Aorta (tissue), 5 donors: ENCODE data around the gene NR1I3. TPM values are rescaled to one million over a fixed set of nuclear protein-coding genes. Genes with fewer than 3 reads are reported as not detected.
A peak's percentile ranks its signal among the peaks of the same experiment; 100 is the strongest.
"Not testable (repeated sequence)": the region's sequence is repeated elsewhere in the genome, so short reads cannot be mapped to it uniquely, and the experiment has no call there.

Experiments
- ATAC-seq: fragments of 200-7000 bp; cut with Tn5 transposase; one replicate; pipeline ENCODE4 v1.9.1; 2022; ENCODE audit warnings: moderate library complexity; ENCODE audit not compliant: low FRiP score
- DNase-seq, 2 donors: peaks; one replicate each; pipeline ENCODE4 v3.0.0-alpha.2; 2020
- H3K27ac ChIP-seq, 2 donors: one replicate each; pipeline ENCODE4 v1.5.1; 2013; ENCODE audit warnings: low read length in 2 of 2, mild to moderate bottlenecking in 2 of 2, moderate library complexity in 2 of 2, control low read depth in 1 of 2, inconsistent platforms in 1 of 2, low read depth in 1 of 2
- H3K27me3 ChIP-seq, 2 donors: one replicate each; pipeline ENCODE4 v1.6.1; 2013; ENCODE audit warnings: control low read depth in 1 of 2, low read length in 1 of 2, mild to moderate bottlenecking in 1 of 2, moderate library complexity in 1 of 2; ENCODE audit not compliant: insufficient read depth in 2 of 2, control insufficient read depth in 1 of 2
- H3K36me3 ChIP-seq, 2 donors: one replicate each; pipeline ENCODE4 v1.6.1; 2013; ENCODE audit warnings: control low read depth in 1 of 2, low read length in 1 of 2, mild to moderate bottlenecking in 1 of 2; ENCODE audit not compliant: insufficient read depth in 2 of 2, control insufficient read depth in 1 of 2
- H3K4me1 ChIP-seq, 2 donors: one replicate each; pipeline ENCODE4 v1.6.1; 2013; ENCODE audit warnings: low read length in 2 of 2, control low read depth in 1 of 2, mild to moderate bottlenecking in 1 of 2, moderate library complexity in 1 of 2; ENCODE audit not compliant: insufficient read depth in 2 of 2, control insufficient read depth in 1 of 2
- H3K4me3 ChIP-seq, 2 donors: one replicate each; pipeline ENCODE4 v1.5.1; 2013; ENCODE audit warnings: low read length in 2 of 2, control low read depth in 1 of 2, mild to moderate bottlenecking in 1 of 2
- H3K9me3 ChIP-seq: one replicate; pipeline ENCODE4 v1.6.1; 2013; ENCODE audit warnings: mild to moderate bottlenecking, low read length; ENCODE audit not compliant: control insufficient read depth
- WGBS, 2 donors: extraction: QIAGEN DNeasy Blood & Tissue Kit; methylation state at CpG; one replicate each; pipeline ENCODE4 v1.1.7; 2013; 5-methylcytosine and 5-hydroxymethylcytosine counted together
- intact Hi-C, 2 donors: fragments of 100-400 bp; cut with DNase I; formaldehyde crosslinking; loops; one replicate each; pipeline versions ENCODE4 v1.14.2 to v1.15.0; 2022
- polyA plus RNA-seq, 2 donors: library from polyadenylated mRNA; stranded (reverse); fragments of 200-250 nt; gene quantifications; one replicate each; pipeline ENCODE4 v1.2.3, GENCODE V29; 2013
- total RNA-seq, 2 donors: library from RNA; stranded (reverse); fragmentation: NEBNext Ultra II Directional; extraction: Animal tissue kit (Norgen Biotek cat#: 25700); gene quantifications; one replicate each; pipeline ENCODE4 v1.2.1, GENCODE V29; 2021
- donor health status: healthy with polysubstance abuse.
- donor health status: Bipolar disorder and iron deficiency.
- donor health status: DM: no; HTN: no; CAD: no.
- donor health status: DM: no; HTN: no; CAD: no.
- donor health status: DM: yes; HTN: yes; CAD: no.

Gene NR1I3
- total and polyA plus RNA-seq, 4 donors = not detected

DNA sequence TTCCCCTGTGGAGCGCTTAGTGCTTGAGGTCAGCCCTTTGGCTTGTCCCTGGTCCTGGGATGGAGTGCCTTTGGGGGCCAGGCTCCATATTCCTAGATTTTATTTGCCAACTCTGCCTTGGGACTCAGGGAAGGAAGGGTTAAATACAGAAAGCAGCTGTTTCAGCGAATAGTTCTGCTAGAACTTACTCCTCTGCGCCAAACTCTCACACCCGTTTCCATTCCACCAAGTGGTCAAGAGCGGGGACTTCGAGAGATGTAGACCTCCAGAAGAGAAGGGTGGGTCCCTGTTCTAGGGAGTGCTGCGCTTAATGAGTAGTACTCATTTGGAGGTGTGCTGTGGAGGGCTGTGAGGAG is 12.8 kb downstream of the NR1I3 start:
- intact Hi-C loops = loop anchor here (5.0 kb wide), 2 partner anchors 87 to 142 kb away; partner anchors contain the start of genes CFAP126 (in 2 of the 2) and SDHC (in 1 of the 2)
- ATAC-seq (no peak), DNase-seq (peak in 1 of 2 donors; percentile 15)
- Histone ChIP-seq H3K9me3 (no peaks in the 10 kb centered on the region), H3K27ac (no peak overlapping the region), H3K4me1 (no peaks in the 10 kb centered on the region), H3K36me3 (peaks cover 0 to 2% of the 10 kb centered on the region in 2 donors), H3K4me3 (no peak overlapping the region), H3K27me3 (no peaks in the 10 kb centered on the region)
- 73 to 75% methylated on average over 7 of the region's 7 CpGs for WGBS, 2 donors

DNA sequence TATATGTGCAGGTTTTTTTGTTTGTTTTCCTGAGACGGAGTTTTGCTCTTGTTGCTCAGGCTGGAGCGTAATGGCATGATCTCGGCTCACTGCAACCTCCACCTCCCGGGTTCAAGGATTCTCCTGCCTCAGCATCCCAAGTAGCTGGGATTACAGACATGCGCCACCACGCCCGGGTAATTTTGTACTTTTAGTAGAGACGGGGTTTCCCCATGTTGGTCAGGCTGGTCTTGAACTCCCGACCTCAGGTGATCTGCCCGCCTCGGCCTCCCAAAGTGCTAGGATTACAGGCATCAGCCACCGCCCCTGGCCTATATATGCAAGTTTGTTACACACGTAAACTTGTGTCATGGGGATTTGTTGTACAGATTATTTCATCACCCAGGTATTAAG is 13.3 kb downstream of the NR1I3 start:
- not testable (repeated sequence) for H3K9me3 ChIP-seq, H3K27ac ChIP-seq, H3K4me1 ChIP-seq, H3K4me3 ChIP-seq, H3K36me3 ChIP-seq, H3K27me3 ChIP-seq, ATAC-seq
- WGBS, 2 donors = 84 to 93% methylated on average over 11 to 13 of the region's 13 CpGs
- intact Hi-C loops = loop anchor here (5.0 kb wide), 2 partner anchors 88 to 143 kb away; partner anchors contain the start of genes CFAP126 (in 2 of the 2) and SDHC (in 1 of the 2)
- peak in 1 of 2 donors; percentile 12 for DNase-seq

DNA sequence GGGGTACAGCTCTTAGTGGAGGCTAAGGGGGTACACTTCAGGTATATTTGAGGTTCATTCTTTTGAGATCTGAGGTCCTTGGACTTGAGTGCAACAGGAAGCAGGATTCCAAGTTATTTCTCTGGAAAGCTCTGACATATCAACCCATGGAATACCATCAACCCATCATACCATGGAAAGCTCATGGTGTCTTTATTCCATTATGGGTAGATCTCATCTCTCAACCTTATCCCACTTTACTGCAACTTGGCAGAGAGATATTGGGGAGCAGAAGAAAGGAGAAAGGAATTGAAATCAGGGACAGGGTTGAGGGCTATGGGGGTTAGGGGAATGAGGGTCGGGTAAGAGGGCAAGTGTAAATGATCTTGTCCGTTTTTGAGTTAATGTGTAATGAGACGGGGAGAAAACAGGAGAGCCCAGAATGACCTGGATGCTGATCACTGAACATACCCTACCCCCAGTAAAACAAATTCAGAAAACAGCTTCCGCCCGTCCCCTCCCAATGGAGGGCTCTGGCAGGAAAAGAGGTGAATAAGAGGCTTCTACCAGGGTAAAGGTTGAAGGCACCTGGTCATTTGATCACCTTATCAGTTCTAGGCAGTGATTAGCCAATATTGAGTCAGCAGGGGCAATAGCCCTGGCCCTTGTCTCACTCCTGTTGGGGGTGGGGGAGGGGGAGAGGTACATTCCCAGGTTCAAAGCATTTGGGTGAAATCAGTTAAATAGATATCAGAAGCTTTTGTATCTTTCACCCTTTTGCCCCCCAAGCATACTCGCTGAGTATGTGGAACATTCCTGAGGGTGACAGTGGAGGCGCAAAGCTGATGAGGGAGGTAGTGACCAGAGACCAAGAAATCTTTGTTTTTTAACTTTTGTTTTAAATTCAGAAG is 14.0 kb downstream of the NR1I3 start:
- intact Hi-C loops = no loop called here
- WGBS, 2 donors = 89 to 92% methylated on average over 7 of the region's 7 CpGs
- H3K4me3 ChIP-seq = no peak overlapping the region
- peak in 1 of 2 donors; percentile 6 for DNase-seq
- no peaks in the 10 kb centered on the region for H3K4me1 ChIP-seq
- H3K9me3 ChIP-seq = no peaks in the 10 kb centered on the region
- H3K27ac ChIP-seq = no peak overlapping the region
- no peaks in the 10 kb centered on the region for H3K36me3 ChIP-seq
- ATAC-seq = no peak
- H3K27me3 ChIP-seq = no peaks in the 10 kb centered on the region

- intact Hi-C loops = no loop called here
- H3K27ac ChIP-seq = no peak overlapping the region
- H3K36me3 ChIP-seq = no peaks in the 10 kb centered on the region
- no peaks in the 10 kb centered on the region for H3K9me3 ChIP-seq
- DNase-seq = peak in 1 of 2 donors; percentile 54
- H3K4me1 ChIP-seq = no peaks in the 10 kb centered on the region
- WGBS, 2 donors = 69 to 72% methylated on average over 6 of the region's 6 CpGs
- no peaks in the 10 kb centered on the region for H3K27me3 ChIP-seq
- ATAC-seq = no peak
- no peak overlapping the region for H3K4me3 ChIP-seq
Measured at GRCh38 chr1:161222175-161223019, 15.6 kb downstream of the NR1I3 start.

DNA sequence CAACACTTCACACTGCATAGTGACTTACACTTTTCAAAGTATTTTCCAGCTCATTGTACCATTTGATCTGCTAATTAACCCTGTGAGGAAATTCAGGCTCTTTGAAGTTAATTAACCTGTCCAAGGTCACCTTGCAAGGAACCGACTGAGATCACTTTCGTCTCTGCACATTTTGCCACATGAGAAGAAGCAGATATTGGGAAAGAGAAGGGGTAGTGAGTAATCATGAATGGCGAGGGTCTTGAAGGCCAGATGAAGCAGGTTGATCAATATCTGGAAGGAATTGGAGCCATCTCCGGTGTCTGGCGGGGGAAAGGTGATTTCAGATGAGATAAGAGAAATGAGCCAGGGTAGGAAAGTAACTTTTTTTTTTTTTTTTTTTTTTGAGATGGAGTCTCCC is 18.0 kb downstream of the NR1I3 start:
- no peaks in the 10 kb centered on the region for H3K9me3 ChIP-seq
- intact Hi-C loops = no loop called here
- 82 to 89% methylated on average over 5 of the region's 5 CpGs for WGBS, 2 donors
- H3K4me1 ChIP-seq = no peaks in the 10 kb centered on the region
- H3K27me3 ChIP-seq = no peaks in the 10 kb centered on the region
- ATAC-seq (no peak), DNase-seq (peak in 1 of 2 donors; percentile 13)
- no peak overlapping the region for H3K4me3 ChIP-seq
- no peak overlapping the region for H3K27ac ChIP-seq
- no peaks in the 10 kb centered on the region for H3K36me3 ChIP-seq

DNA sequence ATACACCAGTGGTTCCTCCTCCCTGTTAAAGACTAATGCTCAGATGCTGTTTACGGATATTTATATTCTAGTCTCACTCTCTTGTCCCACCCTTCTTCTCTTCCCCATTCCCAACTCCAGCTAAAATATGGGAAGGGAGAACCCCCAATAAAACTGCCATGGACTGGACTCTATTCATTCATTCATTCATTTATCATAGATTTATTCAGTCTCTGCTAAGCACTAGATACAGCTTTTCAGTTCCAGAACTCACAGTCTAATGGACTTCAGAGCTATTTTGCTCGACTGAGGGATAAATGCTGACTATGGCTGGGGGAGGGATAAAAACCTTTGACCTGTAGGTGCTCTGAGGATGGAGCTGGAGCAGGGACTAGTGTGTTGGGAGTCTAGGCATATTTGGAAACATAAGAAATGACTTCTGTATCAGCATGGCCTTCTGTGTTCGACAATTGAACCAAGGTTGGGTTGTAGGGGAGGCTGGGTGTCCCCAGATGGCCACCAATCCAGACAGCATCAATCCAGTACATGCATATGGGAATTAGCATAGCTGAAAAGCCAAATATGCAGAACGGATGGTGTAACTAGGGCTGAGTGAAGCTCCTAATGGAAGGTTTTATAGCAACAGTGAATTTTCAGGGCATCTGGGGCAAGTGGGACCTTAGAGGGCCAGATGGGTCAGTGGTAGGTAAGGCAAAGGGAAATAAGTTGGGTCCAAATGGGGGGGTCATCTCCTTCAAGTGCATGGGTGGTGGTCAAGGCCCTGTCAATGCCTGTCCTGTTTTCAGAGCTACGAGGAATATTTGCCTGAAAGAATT is 18.7 kb downstream of the NR1I3 start:
- H3K4me1 ChIP-seq = no peaks in the 10 kb centered on the region
- no peaks in the 10 kb centered on the region for H3K27me3 ChIP-seq
- no peak for ATAC-seq
- intact Hi-C loops = no loop called here
- peaks cover 0 to 1% of the 10 kb centered on the region in 2 donors for H3K36me3 ChIP-seq
- 82 to 85% methylated on average over 5 of the region's 5 CpGs for WGBS, 2 donors
- H3K9me3 ChIP-seq = no peaks in the 10 kb centered on the region
- no peak overlapping the region for H3K27ac ChIP-seq
- H3K4me3 ChIP-seq = no peak overlapping the region
- DNase-seq = peak in 1 of 2 donors; percentile 2

DNA sequence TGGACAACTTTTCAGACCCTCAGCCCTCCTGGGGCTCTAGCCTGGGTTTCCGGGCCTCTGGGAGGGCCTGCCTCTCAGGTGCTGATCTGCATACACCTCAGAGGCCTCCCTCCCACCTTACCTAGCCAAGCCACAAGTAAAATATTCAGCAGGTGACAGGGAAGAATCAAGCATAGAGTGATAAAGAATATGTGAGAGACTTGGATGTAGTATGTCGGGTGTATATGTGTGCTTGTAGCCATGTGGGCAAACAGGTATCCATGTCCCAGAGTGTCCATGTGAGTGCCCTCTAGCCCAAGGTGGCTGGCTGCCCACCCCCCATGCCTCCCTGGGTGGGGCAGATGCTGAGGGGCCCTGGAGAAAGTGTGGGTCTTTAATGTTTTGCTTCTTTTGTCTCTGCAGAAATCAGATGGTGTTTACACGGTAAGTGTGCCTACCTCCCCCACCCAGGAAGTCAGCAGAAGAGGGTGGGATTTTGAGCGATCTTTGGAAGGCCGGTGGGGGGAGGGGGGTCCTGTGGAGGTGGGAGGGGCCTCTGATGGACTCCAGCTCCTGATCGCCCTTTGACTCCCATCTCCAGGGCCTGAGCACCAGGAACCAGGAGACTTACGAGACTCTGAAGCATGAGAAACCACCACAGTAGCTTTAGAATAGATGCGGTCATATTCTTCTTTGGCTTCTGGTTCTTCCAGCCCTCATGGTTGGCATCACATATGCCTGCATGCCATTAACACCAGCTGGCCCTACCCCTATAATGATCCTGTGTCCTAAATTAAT is 19.5 kb downstream of the NR1I3 start:
- intact Hi-C loops = no loop called here
- 72 to 76% methylated on average over 8 of the region's 8 CpGs for WGBS, 2 donors
- no peak for ATAC-seq

More for the DNA sequence above, 19.5 kb downstream of the NR1I3 start:
- peak; percentile 21 to 40 for DNase-seq
- no peak overlapping the region for H3K27ac ChIP-seq
- no peak overlapping the region for H3K4me3 ChIP-seq
- H3K36me3 ChIP-seq = peaks cover 4% of the 10 kb centered on the region in 2 donors
- H3K27me3 ChIP-seq = no peaks in the 10 kb centered on the region
- H3K9me3 ChIP-seq = no peaks in the 10 kb centered on the region
- H3K4me1 ChIP-seq = no peaks in the 10 kb centered on the region
